ENCODE measurements around the gene SUCLA2. TPM values are rescaled to one million over a fixed set of nuclear protein-coding genes. Genes with fewer than 3 reads are reported as not detected.
"Not testable (repeated sequence)": the region's sequence is repeated elsewhere in the genome, so short reads cannot be mapped to it uniquely, and the experiment has no call there.

The SUCLA2 gene
- polyA plus RNA-seq, result 10 to 100 TPM; 23.4 to 63.5 (median 42.5) TPM

DNA sequence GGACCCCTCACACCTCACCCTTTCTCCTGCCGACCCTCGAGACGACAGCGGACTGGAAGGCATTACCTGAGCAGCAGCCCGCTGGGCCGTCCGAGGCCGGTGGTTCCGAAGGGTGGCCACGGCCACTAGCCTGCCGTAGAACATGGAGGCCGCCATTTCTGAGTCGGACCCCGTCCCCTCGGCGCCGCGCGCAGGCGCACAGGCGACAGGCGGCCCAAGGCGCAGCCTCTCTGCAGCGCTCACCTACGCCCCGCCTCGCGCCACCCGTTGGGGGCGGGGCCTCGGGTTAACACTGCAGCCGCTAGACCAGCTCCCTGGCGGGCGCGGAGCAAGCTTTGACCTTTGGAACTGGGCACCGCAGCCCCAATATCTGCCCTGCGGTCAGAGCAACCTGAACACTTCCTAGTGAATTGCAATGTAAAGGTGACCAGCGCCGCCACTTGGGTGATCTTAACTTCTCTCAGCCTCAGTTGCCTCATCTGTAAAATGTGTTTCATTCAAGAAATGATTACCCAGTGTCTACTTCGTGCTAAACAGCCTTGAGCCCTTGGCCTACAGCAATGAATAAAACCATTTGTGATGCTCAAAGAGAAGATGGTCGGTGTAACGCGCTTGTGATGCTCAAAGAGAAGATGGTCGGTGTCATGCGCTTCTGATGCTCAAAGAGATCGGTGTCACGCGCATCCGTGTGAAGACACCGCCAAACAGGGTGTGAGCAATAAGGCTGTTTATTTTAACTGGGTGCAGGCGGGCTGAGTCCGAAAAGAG is at the start of gene SUCLA2:
SUCLA2 (minus strand) TSS at position 160 of the 768 bp plus-strand sequence; CDS start at position 156, 4 bp downstream.
- no peak within 1 kb of the TSS for H3K27ac ChIP-seq (ENCODE audit: low read depth, low read length)
- WGBS, 3 donors, result 6 to 8% (median 7%) methylated on average over 50 to 52 of the region's 52 CpGs

DNA sequence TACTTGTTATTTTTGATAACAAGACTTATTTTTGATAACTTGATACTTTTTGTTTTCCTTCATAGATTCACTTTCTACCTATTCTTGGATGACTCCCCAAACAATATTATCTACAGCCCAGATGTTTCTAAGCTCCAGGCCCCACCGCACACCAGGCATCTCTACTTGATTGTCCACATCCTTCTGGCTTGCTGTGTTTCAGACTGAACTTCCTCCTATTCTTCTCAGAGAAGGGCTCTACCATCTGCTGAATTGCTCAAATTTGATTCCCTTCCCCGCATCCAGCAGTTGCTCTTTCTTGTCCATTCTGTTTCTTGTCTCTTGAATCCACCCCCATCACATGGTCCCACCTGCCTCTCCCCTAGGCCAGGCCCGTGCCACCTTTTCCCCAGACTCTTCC is 49.5 kb upstream of the SUCLA2 start:
- no peak overlapping the region for H3K27ac ChIP-seq (ENCODE audit: low read depth, low read length)
- 72 to 89% (median 81%) methylated on average over 3 of the region's 3 CpGs for WGBS, 3 donors

DNA sequence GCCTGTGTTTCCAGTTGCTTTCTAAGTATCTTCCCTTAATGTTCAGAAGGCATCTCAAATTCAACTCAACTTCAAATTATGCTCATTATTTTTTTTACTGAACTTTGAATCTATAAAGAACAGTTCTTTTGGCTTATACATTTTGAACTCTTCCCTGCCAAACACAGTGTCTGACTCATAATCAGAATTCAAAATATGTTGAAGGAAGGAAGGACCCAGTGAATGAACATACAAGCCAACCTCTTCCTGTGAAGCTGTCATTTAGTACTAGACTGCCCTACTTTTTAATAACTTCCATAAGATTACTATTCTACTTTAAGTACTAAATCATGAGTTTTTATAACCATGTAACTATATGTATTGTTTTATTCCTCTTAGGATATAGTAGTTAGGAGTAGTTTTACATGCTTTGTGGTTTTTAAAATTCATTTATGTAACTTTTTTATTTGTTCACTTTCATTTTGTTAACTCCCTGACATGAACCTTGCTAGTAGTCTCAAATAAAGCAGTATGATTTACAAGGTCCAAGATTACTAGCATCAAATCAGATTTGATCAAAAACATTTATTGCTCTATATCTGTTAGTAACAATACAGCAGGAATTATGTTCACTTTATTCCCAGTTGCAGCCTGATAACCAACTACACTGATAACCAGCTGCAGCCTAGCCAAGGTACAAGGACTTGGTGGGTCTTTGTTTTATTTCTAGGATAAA is 42.9 kb upstream of the SUCLA2 start:
- no peak overlapping the region for H3K27ac ChIP-seq (ENCODE audit: low read depth, low read length)

DNA sequence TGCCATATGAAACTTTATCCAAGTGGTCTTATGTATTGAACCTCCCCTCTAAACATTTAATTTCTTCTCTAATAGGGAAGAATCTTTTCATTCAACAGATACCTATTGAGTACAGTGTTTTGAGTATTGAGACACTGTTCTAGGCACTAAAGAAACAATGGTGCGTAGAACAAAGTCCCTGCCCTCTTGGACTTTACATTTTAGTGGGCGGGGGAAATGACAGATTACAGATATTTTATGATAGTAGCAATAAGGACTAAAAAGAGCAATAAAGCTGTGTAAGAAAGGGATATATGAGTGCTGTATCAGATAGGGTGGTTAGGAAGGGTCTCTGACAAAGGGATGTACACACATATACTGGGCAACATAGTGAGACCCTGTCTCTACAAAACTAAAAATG is 41.8 kb upstream of the SUCLA2 start:
- WGBS, 3 donors, result 97 to 99% (median 97%) methylated on average over 2 of the region's 2 CpGs

DNA sequence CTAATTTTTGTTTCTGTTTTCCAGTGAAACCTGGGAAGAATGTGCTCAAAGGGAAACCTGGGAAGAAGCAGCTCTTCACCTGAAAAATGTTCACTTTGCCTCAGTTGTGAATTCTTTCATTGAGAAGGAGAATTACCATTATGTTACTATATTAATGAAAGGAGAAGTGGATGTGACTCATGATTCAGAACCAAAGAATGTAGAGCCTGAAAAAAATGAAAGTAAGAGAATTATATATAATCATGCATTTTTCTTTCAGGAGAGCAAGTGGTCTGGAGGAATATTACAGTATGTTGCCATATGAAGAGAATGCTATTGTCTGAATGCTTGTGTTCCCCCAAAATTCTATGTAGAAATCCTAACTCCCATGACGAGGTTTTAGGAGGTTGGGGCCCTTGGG is 39.8 kb upstream of the SUCLA2 start:
- WGBS, 3 donors, result 84 to 91% (median 90%) methylated on average over 1 of the region's 1 CpG

More for the DNA sequence above, 41.8 kb upstream of the SUCLA2 start:
- H3K27ac ChIP-seq (ENCODE audit: low read depth, low read length), result no peak overlapping the region

DNA sequence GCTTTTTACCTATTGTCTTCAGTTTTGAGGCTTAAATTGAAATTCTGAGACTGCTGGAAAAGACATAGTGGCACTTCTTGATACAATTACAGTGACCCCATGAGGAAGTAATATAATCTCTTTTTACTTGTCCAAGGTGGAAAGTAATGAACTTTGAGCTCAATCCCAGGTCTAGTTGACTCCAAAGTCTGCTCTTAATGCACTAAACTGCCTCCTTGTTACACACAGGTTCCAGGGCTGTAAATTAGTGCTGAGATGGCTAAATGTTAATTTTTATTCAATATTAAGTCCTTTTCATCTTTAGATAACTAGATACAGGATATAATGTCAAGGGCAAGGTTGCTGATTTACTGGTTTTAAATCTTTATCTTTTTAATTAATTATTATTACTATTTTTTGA is 39.0 kb upstream of the SUCLA2 start:
- H3K27ac ChIP-seq (ENCODE audit: low read depth, low read length), result no peak overlapping the region

More for the DNA sequence above, 39.8 kb upstream of the SUCLA2 start:
- no peak overlapping the region for H3K27ac ChIP-seq (ENCODE audit: low read depth, low read length)

DNA sequence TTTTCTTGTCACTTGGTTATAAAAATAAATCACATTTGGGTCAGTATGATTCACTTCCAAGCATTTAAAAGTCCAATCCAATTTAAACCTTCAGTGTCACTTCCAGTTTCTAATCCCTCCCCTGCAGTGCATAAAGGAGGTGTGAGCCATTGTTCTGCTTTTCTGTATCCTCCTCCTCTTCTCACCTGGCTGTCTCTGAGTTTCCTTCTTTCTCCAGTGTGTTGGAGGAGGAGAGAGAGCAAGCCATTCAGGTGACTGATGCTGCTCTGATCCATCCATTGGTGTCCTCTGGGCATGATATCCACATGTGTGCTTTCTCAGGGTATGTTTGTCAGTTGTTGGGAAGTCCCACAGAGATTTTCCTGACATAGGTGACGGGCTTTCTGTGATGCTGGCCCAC is 37.7 kb upstream of the SUCLA2 start:
- WGBS, 3 donors, result 83 to 92% (median 89%) methylated on average over 1 of the region's 1 CpG
- no peak overlapping the region for H3K27ac ChIP-seq (ENCODE audit: low read depth, low read length)

DNA sequence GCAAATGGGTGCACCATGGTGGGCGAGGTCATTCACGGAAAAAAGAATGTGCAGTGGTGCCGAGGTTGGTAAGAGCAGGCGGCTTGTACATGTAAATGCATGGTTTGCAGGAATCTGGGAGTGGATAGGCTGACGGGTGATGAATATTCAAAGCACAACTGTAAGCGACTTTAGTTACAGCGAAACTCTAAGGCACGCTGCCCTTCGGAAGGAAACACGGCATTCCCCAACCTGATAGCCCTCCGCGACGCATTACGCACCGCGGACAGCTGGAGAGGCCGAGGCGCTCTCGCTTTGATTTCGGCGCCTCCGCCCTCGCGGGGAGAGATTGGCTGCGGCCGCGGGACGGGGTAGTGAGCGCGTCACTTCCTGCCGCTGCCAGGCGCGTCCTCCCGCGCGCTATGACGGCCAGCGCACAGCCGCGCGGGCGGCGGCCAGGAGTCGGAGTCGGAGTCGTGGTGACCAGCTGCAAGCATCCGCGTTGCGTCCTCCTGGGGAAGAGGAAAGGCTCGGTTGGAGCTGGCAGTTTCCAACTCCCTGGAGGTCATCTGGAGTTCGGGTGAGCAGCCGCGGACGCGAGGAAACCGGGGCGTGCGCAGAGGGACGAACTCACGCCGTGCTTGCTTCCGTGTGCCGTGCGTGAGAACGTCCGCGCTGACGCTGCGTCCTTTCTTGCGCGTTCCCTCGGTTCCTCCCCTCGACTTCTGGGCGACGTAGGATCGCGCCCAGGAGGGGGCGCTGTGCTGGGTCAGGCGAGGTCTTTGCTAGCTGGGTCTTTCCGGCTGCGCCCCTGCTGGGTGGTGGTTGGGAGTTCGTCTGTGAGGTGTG is 36.5 kb upstream of the SUCLA2 start, which contains the start of gene NUDT15:
NUDT15 (plus strand) TSS at position 381 of the 828 bp plus-strand sequence; CDS start at position 402, 21 bp downstream.
- H3K27ac ChIP-seq (ENCODE audit: low read depth, low read length), result peak within 1 kb of the TSS; percentile 89
- WGBS, 3 donors, result 0 to 1% (median 0%) methylated on average over 75 to 82 of the region's 82 CpGs

DNA sequence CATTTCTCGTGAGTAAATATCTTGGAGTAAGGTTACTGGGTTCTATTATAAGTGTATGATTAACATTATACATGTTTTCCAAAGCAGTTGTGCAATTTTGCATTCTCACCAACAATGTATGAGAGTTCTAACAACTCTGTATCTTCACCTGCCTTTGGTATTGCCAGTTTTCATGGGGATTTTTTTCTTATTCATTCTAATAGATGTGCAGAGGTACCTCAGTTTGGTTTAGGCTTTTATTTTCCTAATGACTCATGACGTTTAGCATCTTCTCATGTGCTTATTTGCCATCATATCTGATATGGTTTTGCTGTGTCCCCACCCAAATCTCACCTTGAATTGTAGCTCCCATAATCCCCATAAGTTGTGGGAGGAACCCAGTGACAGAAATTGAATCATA is 28.8 kb upstream of the SUCLA2 start:
- WGBS, 3 donors, result 70 to 96% (median 91%) methylated on average over 2 of the region's 2 CpGs
- no peak overlapping the region for H3K27ac ChIP-seq (ENCODE audit: low read depth, low read length)

DNA sequence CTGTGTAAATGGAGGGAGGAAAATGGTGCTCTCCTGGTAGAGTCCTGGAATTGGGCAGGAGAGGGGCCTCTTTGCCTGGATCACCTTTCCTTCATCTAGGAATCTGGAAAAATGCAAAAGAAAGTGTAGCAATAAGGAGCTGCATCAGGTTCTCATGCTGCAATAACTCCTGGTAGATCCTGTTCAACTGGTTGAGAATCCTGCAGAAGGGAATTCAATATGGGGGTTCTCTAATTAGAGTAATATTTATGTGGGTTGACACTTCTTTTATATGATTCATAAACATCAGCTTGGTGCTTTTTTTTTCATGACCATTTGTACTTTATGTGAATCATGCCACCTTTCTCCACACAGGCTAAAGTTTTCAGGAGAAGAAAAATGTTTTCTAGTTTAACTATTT is 27.0 kb upstream of the SUCLA2 start:
- H3K27ac ChIP-seq (ENCODE audit: low read depth, low read length), result no peak overlapping the region

DNA sequence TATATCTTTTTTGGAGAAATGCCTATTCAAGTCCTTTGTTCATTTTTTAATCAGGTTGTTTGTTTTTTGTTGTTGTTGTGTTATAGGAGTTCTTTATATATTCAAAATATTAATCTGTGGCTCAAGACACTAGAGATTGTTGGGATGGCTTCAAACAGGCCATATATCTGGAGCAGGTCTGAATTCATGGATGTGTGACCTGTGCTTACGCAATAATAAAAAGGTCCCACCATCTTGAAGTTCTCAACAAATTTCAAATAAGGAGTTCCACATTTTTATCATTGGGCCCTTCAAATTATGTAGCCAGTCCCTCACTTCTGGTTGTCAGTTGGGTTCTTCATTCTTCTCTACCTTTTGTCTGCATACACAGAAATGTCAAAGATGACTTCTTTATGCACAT is 18.7 kb upstream of the SUCLA2 start:
- WGBS, 3 donors, result 0 to 100% (median 100%) methylated on average over 1 of the region's 1 CpG

DNA sequence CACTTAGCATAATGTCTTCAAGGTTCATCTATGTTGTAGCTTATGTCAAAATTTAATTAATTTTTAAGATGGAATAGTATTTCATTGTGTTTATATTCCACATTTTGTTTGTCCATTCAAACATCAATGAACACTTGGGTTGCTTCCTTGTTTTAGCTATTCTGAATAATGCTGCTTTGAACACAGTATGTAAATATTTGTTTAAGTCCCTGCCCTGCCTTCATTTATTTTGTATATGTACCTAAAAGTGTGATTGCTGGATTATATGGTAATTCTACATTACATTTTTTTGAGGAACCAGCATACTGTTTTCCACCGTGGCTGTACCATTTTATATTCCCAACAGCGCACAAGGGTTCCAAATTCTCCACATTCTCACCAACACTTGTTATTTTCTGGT is 17.6 kb upstream of the SUCLA2 start:
- WGBS, 3 donors, result 96 to 98% (median 97%) methylated on average over 2 of the region's 2 CpGs
- no peak overlapping the region for H3K27ac ChIP-seq (ENCODE audit: low read depth, low read length)

More for the DNA sequence above, 18.7 kb upstream of the SUCLA2 start:
- H3K27ac ChIP-seq (ENCODE audit: low read depth, low read length), result no peak overlapping the region

DNA sequence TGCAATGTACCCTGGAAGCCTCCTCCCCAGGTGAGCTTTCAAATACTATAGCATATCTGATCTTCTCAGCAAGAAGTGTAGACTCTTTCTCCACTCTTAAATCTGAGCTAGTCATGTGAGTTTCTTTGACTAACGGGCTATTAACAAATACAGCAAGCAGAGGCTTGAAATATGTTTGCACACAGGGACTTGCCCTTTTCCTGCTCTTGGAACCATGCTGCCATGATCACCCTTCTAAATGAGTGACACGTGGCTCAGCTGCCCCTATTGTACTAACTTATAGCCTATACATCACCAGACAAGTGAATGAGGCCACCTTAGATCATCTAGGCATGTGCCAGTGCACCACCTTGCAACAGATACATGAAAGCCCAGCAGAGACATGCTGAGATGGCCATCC is 13.3 kb upstream of the SUCLA2 start:
- WGBS, 3 donors, result 91 to 95% (median 93%) methylated on average over 2 of the region's 2 CpGs
- H3K27ac ChIP-seq (ENCODE audit: low read depth, low read length), result no peak overlapping the region

DNA sequence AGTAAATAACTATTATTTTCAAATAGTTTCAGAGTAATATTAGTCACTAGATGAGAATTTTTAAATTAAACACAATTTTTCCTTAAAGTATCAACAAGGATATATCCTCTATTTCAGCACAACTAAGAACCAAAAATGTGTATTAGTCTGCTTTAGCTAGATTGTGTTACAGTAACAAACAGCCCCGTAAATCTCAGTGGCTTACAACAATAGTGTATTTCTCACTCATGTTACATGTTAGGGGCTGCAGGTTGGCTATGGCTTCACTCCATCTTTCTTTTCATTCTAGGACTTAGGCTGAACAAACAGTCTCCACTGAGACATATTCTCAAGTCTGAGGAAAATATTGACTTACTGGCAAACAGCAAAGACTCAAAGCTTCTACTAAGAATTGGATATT is 11.6 kb upstream of the SUCLA2 start:
- H3K27ac ChIP-seq (ENCODE audit: low read depth, low read length), result no peak overlapping the region
- WGBS, 3 donors, result 96 to 100% (median 97%) methylated on average over 1 of the region's 1 CpG

DNA sequence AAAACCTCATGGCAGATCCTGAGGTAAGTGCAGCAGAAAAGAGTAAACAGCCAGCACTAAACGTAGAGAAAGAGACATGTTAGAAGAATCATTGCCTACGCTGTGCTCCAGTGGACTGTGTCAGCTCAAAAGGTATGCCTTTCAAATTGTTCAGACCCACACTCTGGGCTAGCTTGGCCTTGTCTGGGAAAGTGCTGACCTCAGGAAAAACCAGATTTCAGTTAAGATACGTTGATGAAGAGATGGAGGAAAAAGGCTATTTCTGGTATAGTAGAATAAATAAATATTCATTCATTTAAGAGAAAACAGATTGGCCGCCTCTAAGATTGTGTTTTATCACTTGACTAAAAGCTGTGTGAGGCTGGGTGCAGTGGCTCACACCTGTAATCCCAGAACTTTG is 9.6 kb upstream of the SUCLA2 start:
- WGBS, 3 donors, result 65 to 82% (median 68%) methylated on average over 4 of the region's 4 CpGs

DNA sequence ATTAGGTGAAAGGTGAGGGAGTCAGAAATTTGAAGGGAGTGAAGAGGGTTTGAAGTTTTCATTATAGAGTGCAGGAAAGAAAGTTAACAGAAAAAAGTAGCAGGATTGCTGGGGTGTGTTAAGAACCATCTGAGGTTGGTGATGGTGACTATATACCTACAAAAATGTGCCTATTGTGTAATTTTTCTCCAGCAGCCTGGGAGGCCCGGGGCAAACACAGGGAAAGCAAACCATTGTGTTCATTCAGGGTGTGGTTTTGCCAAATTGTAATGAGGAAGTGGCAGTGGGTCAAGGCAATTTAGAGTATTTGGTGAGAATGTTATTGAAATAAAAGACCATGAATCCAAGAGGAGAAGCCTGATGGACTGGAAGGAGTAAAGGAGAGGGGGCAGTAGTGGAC is 8.2 kb upstream of the SUCLA2 start:
- H3K27ac ChIP-seq (ENCODE audit: low read depth, low read length), result no peak overlapping the region
- 39 to 55% (median 45%) methylated on average over 1 of the region's 1 CpG for WGBS, 3 donors

More for the DNA sequence above, 9.6 kb upstream of the SUCLA2 start:
- no peak overlapping the region for H3K27ac ChIP-seq (ENCODE audit: low read depth, low read length)

DNA sequence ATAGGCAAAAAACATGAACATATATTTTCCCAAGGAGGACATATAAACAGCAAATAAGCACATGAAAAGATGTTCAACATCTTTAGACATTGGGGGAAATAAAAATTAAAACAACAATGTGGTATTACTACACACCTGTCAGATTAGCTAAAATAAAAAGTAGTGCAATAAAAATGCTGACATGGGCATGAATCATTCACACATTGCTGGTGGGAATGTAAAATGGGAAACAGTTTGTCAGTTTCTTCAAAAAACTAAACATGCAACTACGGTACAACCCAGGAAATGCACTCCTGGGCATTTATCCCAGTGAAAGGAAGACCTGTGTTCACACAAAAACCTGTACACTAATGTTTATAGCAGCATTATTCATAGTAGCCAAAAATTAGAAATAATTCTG is 5.3 kb upstream of the SUCLA2 start:
- no peak overlapping the region for H3K27ac ChIP-seq (ENCODE audit: low read depth, low read length)
- 47 to 57% (median 55%) methylated on average over 1 of the region's 1 CpG for WGBS, 3 donors

DNA sequence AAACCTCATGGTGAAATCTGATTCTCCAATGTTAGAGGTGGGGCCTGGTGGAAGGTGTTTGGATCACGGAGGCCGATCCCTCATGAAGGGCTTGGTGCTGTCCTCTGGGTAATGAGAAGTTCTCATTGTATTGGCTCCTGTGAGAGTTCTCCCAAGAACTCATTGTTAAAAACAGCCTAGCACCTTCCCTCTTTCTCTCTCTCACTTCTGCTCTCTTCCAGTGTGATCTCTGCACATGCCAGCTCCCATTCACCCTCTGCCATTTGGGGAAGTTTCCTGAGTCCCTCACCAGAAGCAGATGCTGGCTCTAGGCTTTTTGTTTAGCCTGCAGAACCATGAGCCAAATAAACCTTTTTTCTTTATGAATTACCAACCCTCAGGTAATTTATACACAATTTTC is 3.1 kb upstream of the SUCLA2 start:
- H3K27ac ChIP-seq (ENCODE audit: low read depth, low read length), result no peak overlapping the region
- 87 to 97% (median 89%) methylated on average over 2 of the region's 2 CpGs for WGBS, 3 donors

DNA sequence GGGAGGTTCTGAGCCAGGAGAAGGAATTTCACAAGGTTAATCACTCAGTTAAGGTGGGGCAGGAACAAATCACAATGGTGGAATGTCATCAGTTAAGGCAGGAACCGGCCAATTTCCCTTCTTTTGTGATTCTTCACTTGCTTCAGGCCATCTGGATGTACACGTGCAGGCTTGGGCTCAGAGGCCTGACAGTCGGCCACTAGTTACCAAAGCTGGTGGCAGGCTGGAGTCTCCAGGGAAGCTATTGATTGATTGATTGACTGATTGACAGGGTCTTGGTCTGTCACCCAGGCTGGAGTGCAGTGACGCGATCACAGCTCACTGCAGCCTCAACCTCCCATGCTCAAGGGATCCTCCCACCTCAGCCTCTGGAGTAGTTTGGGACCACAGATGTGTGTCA is 926 bp upstream of the SUCLA2 start:
- H3K27ac ChIP-seq (ENCODE audit: low read depth, low read length), result not testable (repeated sequence)
- 45 to 67% (median 56%) methylated on average over 5 of the region's 5 CpGs for whole genome bisulfite sequencing, 3 donors
